GM12878 (cell line): Measurements from ENCODE around the gene IRX4.

Source experiments
- ATF2 ChIP-seq: IDR thresholded peaks from 2 replicates; pipeline ENCODE4 v1.6.1; 2012; ENCODE audit warnings: low read length, inconsistent platforms
- CHD4 ChIP-seq: fragments of 200-600 bp; sonication (generic); IDR thresholded peaks from 2 replicates; pipeline ENCODE4 v1.6.1; 2016; ENCODE audit warnings: mild to moderate bottlenecking
- CTCF ChIP-seq, 3 experiments: IDR thresholded peaks in 2 of 3; conservative IDR thresholded peaks in 1 of 3; 2 replicates each; pipeline ENCODE4 v1.5.1; 2011; ENCODE audit warnings: low read depth in 3 of 3, low read length in 3 of 3, mild to moderate bottlenecking in 3 of 3, control low read depth in 2 of 3, moderate library complexity in 2 of 3, inconsistent platforms in 1 of 3, mixed read lengths in 1 of 3; ENCODE audit not compliant: control insufficient read depth in 2 of 3, insufficient read depth in 1 of 3; ENCODE audit errors: extremely low read depth in 1 of 3
- EED ChIP-seq: sonication (generic); IDR thresholded peaks from 2 replicates; pipeline ENCODE4 v1.6.1; 2016; ENCODE audit warnings: antibody characterized with exemption, low read depth
- NR2C2 ChIP-seq: IDR thresholded peaks from 2 replicates; pipeline ENCODE4 v1.6.1; 2011; ENCODE audit warnings: borderline replicate concordance, low read depth; ENCODE audit not compliant: control insufficient read depth, insufficient read length
- PAX8 ChIP-seq: fragments of 450-650 bp; IDR thresholded peaks from 2 replicates; pipeline ENCODE4 v1.6.1; 2017; ENCODE audit warnings: mild to moderate bottlenecking, moderate library complexity
- PBX3 ChIP-seq: IDR thresholded peaks from 2 replicates; pipeline ENCODE4 v1.6.1; 2011; ENCODE audit warnings: mild to moderate bottlenecking, low read depth, low read length, moderate library complexity; ENCODE audit not compliant: insufficient replicate concordance
- POLR2A ChIP-seq: IDR thresholded peaks from 2 replicates; pipeline ENCODE4 v1.6.1; 2011; ENCODE audit warnings: low read depth, mild to moderate bottlenecking, low read length
- RAD21 ChIP-seq: IDR thresholded peaks from 2 replicates; pipeline ENCODE4 v1.6.1; 2011; ENCODE audit warnings: mild to moderate bottlenecking, low read depth, low read length, moderate library complexity; ENCODE audit not compliant: insufficient read depth
- TAF1 ChIP-seq: IDR thresholded peaks from 2 replicates; pipeline ENCODE4 v1.6.1; 2011; ENCODE audit warnings: mild to moderate bottlenecking, low read depth, low read length, borderline replicate concordance
- TARDBP ChIP-seq: IDR thresholded peaks from 2 replicates; pipeline ENCODE4 v1.6.1; 2016; ENCODE audit warnings: borderline replicate concordance
- ZBTB11 ChIP-seq: fragments of 450-650 bp; formaldehyde crosslinking; IDR thresholded peaks from 2 replicates; pipeline ENCODE4 v1.5.0; 2022; ENCODE audit warnings: mild to moderate bottlenecking, missing genetic modification characterization

DNA sequence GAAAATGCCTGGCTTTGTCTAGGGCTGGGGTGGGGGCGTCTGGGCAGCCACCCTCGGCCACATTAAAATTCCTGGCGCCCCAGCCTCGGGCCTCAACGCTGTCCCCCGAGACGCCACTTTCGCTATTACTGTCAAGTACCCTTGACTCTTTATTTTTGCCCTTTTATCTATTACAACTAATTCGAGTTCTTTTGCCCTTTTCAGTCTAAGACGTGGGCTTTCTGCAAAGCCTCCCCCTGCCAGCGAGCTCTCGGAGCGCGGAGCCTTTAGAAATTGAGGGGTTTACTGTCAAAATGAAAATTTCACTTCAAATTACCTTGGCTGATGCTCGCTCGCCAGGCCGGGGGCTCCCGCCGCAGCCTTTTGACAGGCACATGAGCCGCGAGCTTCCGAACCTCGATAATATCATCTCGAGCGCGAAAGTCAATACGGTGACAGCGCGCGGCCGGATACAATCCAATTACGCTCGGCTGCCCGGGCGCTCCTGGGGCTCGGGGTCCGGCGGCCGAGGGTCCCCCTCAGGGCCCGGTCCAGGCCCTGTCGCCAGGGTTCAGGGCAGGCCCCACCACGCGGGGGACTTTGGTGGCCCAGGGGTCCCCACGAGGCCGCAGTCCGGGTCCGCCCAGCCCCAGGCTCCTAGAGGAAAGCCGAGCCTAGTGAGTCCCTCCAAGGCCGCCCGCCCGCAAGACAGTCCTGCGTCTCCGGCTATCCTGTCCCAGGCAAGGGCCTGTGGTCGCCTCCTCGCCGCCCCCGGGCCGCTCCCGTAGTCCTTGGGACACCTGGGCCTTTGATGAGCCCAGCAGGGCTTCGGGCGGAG lies 6.7 kb downstream of the IRX4 start:
- TF ChIP-seq NR2C2 (no peak), TAF1 (no peak), TARDBP (no peak), CHD4 (no peak), ATF2 (no peak), PAX8 (no peak), POLR2A (no peak), PBX3 (no peak), EED (no peak), CTCF (IDR thresholded peaks at IDR 0.05 in 2 of 3, conservative IDR thresholded peaks at IDR 0.05 in 1 of 3; ENCODE audit: control insufficient read depth in 2 of 3, extremely low read depth in 1 of 3, insufficient read depth in 1 of 3, low read depth in 3 of 3, low read length in 3 of 3) (no peak), RAD21 (no peak), ZBTB11 (CRISPR knock-in tag) (no peak)
